ENCODE data around the gene TUBB2B.

- TF ChIP-seq CTCF (conservative IDR thresholded peaks at IDR 0.05; ENCODE audit: low read depth, low read length) (no peak), EZH2 (IDR thresholded peaks at IDR 0.05; ENCODE audit: borderline replicate concordance, low read depth, low read length, poor library complexity, severe bottlenecking) (no peak)
Observed at GRCh38 chr6:3175715-3176402, 51.6 kb downstream of the TUBB2B start.

Data from A673 (cell line).